Cardiac fibroblast (primary cell): ENCODE results near the gene ASAP2.

ENCODE experiments used
- DNase-seq, 2 donors: peaks; one replicate each; pipeline versions ENCODE4 v3.0.0 to v3.0.0-alpha.2; 2010; ENCODE audit warnings: low read depth in 2 of 2
- H3K4me3 ChIP-seq, 2 donors: replicated peaks in 1 of 2; 1 replicate in 1 of 2; 2 replicates in 1 of 2; pipeline ENCODE4 v1.5.1; 2011; ENCODE audit warnings: low read depth in 2 of 2, low read length in 2 of 2, mild to moderate bottlenecking in 2 of 2, moderate library complexity in 1 of 2
- TF ChIP-seq, protein P1 (sequence below): IDR thresholded peaks from one replicate; pipeline ENCODE4 v1.5.1; 2011; ENCODE audit warnings: low read depth, mild to moderate bottlenecking, low read length, inconsistent platforms

ASAP2 gene

DNA sequence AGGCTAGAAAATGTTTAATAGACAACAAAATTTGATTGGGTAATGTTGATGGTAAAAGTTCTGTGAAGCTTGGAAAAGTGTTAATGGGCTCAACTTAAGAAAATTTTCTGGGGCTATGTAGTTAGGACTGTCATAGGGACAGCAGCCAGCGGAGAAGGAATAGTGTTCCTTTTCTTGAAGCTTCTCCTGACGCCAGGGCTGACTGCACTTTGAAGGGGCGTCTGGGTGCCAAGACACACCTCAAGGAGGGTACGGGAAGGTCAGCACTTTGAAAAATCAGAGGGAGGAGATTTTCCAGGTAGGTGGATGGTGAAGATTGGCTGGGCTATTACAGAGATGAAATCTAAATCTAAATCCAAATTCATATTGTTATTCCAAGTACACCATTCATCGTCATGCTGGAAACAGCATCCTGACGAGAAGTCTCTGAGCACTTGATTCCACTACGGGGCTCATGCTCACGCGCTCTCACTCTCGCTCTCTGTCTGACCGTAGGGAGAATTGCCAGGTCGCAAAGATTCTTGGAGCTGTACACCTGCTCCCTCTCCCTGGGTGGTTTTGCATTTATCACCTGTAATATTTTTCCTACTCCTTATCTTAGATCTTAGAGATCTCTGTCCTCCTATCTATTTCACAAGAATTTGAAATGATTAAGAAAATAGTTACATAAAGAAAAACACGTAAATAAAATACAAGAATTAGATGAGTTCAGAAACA, 125.7 kb downstream of the ASAP2 start:
- no peak for DNase-seq
- TF ChIP-seq, protein P1, sequence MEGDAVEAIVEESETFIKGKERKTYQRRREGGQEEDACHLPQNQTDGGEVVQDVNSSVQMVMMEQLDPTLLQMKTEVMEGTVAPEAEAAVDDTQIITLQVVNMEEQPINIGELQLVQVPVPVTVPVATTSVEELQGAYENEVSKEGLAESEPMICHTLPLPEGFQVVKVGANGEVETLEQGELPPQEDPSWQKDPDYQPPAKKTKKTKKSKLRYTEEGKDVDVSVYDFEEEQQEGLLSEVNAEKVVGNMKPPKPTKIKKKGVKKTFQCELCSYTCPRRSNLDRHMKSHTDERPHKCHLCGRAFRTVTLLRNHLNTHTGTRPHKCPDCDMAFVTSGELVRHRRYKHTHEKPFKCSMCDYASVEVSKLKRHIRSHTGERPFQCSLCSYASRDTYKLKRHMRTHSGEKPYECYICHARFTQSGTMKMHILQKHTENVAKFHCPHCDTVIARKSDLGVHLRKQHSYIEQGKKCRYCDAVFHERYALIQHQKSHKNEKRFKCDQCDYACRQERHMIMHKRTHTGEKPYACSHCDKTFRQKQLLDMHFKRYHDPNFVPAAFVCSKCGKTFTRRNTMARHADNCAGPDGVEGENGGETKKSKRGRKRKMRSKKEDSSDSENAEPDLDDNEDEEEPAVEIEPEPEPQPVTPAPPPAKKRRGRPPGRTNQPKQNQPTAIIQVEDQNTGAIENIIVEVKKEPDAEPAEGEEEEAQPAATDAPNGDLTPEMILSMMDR, result no peak
- no peak overlapping the region for H3K4me3 ChIP-seq

DNA sequence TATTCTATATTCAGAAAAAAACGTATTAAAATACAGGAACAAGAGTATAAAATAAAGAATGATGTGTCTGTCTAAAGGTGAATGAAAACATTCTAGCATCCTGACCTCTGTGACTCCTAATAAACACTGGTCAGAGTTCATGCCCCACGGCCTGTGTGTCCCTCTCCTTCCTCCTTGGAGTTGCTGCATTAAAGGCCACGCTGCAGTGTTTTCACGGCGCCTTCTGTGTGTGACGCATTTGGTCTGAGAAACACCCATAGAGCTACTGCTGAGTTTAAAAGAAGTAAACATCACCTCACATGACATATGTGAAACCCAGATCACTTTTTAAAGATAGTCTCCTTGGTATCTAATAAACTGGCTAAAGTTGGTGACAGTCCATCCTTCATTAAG, 126.2 kb downstream of the ASAP2 start:
- no peak overlapping the region for H3K4me3 ChIP-seq
- TF ChIP-seq, protein P1, result no peak
- DNase-seq, result no peak

DNA sequence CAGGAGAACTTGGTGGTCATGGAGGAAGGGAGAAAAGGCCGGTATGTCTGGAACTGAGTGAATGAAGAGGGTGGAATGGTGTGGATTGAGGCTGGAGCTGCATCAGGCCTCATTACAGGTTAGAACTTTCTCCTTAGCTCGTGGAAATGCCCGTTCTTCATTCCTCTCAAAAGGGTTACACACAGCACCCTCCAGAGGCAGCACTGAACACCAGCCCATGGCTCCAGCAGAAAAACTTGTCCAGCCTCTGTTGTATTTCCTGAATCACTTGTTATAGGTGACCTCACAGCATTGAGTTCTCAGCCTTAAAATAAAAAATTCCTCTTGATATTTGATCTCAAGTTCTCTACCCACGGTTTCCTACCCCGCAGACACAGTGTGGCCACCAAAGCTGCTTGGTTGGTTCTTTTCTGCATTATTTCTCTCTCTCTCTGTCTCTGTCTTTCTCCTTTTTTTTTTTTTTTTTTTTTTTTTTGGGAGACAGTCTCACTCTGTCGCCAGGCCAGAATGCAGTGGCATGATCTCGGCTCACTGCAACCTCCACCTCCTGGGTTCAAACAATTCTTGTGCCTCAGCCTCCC, 127.1 kb downstream of the ASAP2 start:
- no peak overlapping the region for H3K4me3 ChIP-seq
- TF ChIP-seq, protein P1, result peak; percentile 86
- peak; percentile 90 to 91 for DNase-seq

DNA sequence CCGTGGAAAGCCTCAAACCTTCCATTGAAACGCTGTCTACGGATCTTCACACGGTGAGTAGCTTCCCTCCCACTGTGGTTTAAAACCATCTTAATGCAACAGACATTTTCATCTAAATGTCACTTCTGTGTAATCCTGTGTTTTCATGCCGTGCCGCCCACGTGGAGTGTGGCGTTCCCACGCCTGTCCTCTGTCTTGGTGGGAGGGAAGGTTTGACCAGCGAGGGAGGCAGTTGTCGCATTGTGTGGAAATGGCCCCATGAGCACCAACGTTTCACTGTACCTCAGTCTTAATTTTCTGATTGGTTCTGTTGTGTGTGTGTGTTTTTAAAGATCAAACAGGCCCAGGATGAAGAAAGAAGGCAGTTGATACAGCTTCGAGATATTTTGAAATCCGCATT, 128.1 kb downstream of the ASAP2 start:
- no peak for DNase-seq
- TF ChIP-seq, protein P1, result no peak
- no peak overlapping the region for H3K4me3 ChIP-seq

DNA sequence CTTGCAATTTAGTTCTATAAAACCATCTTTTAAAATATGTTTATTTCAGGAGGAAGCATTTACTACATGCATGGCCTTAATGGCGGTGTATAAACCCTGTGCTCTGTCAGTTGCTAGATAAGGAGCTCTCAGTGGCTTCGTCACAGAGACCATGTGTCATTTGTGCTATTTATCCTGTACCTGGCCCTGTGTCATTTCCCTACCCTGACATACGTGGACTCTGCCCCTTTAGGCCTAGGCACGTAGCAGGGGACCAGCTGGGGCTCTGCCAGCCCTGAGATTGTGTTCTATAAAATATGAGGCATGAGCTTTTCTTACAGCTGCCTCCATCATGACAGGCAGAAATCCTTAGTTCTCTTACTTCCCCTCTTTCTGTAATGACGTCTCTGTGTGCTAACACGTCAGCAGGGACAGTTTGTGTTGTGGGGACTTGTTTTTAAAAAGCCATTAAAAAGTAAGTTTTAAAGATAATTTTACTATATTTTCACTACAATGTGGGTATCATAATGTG, 128.8 kb downstream of the ASAP2 start:
- H3K4me3 ChIP-seq, result no peak overlapping the region
- no peak for DNase-seq
- TF ChIP-seq, protein P1, result no peak

DNA sequence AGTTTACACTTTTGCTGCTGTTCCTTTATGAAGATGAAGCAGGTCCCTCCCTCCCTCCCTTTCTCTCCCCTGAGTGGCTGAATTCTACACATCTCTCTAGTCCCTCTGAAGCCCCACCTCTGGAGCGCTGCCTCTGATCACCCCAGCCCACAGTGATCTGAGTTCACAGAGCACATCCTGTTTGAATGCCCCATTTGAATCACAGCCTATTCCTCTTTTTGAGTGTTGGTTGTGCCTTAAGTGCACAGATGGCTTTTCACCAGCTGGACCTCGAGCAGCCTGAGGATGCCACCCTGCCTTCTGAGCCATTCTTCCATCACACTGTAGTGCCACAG, 129.6 kb downstream of the ASAP2 start:
- DNase-seq, result peak; percentile 40
- no peak overlapping the region for H3K4me3 ChIP-seq
- TF ChIP-seq, protein P1, result no peak
